Neural progenitor cell (in vitro differentiated cells): ENCODE results near the gene PKHD1. TPM values are rescaled to one million over a fixed set of nuclear protein-coding genes. Genes with fewer than 3 reads are reported as not detected.

Experiments used
- DNase-seq: peaks from one replicate; pipeline ENCODE4 v3.0.0-alpha.2; 2016; ENCODE audit warnings: low spot score
- H2AFZ ChIP-seq: fragments of 200-600 bp; sonication (generic); replicated peaks from 2 replicates; pipeline ENCODE4 v1.6.1; 2016; ENCODE audit warnings: antibody characterized with exemption
- H3F3A ChIP-seq: fragments of 200-600 bp; sonication (generic); 2 replicates; pipeline ENCODE4 v1.6.1; 2016; ENCODE audit warnings: antibody characterized with exemption, low read depth
- H3K27ac ChIP-seq: fragments of 200-600 bp; sonication (generic); 2 replicates; pipeline ENCODE4 v1.5.1; 2016; ENCODE audit warnings: mild to moderate bottlenecking
- H3K27me3 ChIP-seq: fragments of 200-600 bp; sonication (generic); 2 replicates; pipeline ENCODE4 v1.6.1; 2016; ENCODE audit warnings: mild to moderate bottlenecking, moderate library complexity
- H3K36me3 ChIP-seq: fragments of 200-600 bp; sonication (generic); 2 replicates; pipeline ENCODE4 v1.5.1; 2016
- H3K4me1 ChIP-seq: fragments of 200-600 bp; sonication (generic); 2 replicates; pipeline ENCODE4 v1.6.1; 2016; ENCODE audit warnings: mixed run types
- H3K4me2 ChIP-seq: fragments of 200-600 bp; sonication (generic); 2 replicates; pipeline ENCODE4 v1.6.1; 2016
- H3K4me3 ChIP-seq: fragments of 200-600 bp; sonication (generic); 2 replicates; pipeline ENCODE4 v1.5.1; 2016
- H3K79me2 ChIP-seq: fragments of 200-600 bp; sonication (generic); 2 replicates; pipeline ENCODE4 v1.6.1; 2016; ENCODE audit warnings: low read depth
- H3K9ac ChIP-seq: fragments of 200-600 bp; sonication (generic); 2 replicates; pipeline ENCODE4 v1.6.1; 2016
- H3K9me3 ChIP-seq: fragments of 200-600 bp; sonication (generic); 2 replicates; pipeline ENCODE4 v1.5.1; 2016; ENCODE audit warnings: low read depth
- H4K20me1 ChIP-seq: fragments of 200-600 bp; sonication (generic); 2 replicates; pipeline ENCODE4 v1.6.1; 2016; ENCODE audit warnings: low read depth
- H3K27ac Mint-ChIP-seq: 3 replicates; pipeline ENCODE4 v1.8.0; 2021; ENCODE audit warnings: mixed read lengths
- H3K27me3 Mint-ChIP-seq: 2 replicates; pipeline ENCODE4 v1.8.0; 2022; ENCODE audit warnings: low read depth, mild to moderate bottlenecking, inconsistent platforms, moderate library complexity, mixed read lengths; ENCODE audit not compliant: insufficient read depth
- H3K36me3 Mint-ChIP-seq: 3 replicates; pipeline ENCODE4 v1.8.0; 2021; ENCODE audit warnings: mixed read lengths
- H3K4me1 Mint-ChIP-seq: 3 replicates; pipeline ENCODE4 v1.8.0; 2021; ENCODE audit warnings: mixed read lengths
- H3K4me3 Mint-ChIP-seq: 3 replicates; pipeline ENCODE4 v1.8.0; 2021; ENCODE audit warnings: mild to moderate bottlenecking, moderate library complexity, mixed read lengths
- H3K9me3 Mint-ChIP-seq: 3 replicates; pipeline ENCODE4 v1.8.0; 2020; ENCODE audit warnings: mixed read lengths
- CTCF ChIP-seq: fragments of 200-600 bp; sonication (generic); IDR thresholded peaks from 2 replicates; pipeline ENCODE4 v1.5.1; 2017; ENCODE audit warnings: antibody characterized with exemption, mild to moderate bottlenecking
- EZH2 ChIP-seq: fragments of 200-600 bp; sonication (generic); IDR thresholded peaks from 2 replicates; pipeline ENCODE4 v1.6.1; 2017; ENCODE audit warnings: antibody characterized with exemption, mild to moderate bottlenecking, moderate library complexity
- EZH2phosphoT487 ChIP-seq: fragments of 200-600 bp; sonication (generic); IDR thresholded peaks from 2 replicates; pipeline ENCODE4 v1.6.1; 2017; ENCODE audit warnings: antibody characterized with exemption
- total RNA-seq: library from RNA; depleted of rRNA; stranded (reverse); fragments of >200 nt; gene quantifications from 2 replicates; pipeline ENCODE4 v1.2.3, GENCODE V29; 2015; ENCODE audit warnings: low replicate concordance

Gene PKHD1
- total RNA-seq, 1 donor from 2014 or later, result 0.04 TPM

GRCh38 chr6:51930602-51931001, 156.8 kb downstream of the PKHD1 start:
- no peaks in the 10 kb centered on the region for H3K4me1 Mint-ChIP-seq

GRCh38 chr6:51929934-51930574, 157.4 kb downstream of the PKHD1 start:
- Histone ChIP-seq H3F3A (no peaks in the 10 kb centered on the region), H3K36me3 (no peaks in the 10 kb centered on the region), H3K4me1 (no peaks in the 10 kb centered on the region), H2AFZ (no peak overlapping the region), H3K79me2 (no peaks in the 10 kb centered on the region), H3K27ac (no peak overlapping the region), H3K4me2 (no peak overlapping the region), H3K27me3 (no peaks in the 10 kb centered on the region), H3K9me3 (no peaks in the 10 kb centered on the region), H3K9ac (no peak overlapping the region), H4K20me1 (no peaks in the 10 kb centered on the region), H3K4me3 (no peak overlapping the region)
- H3K27me3 Mint-ChIP-seq, result peaks cover 2% of the 10 kb centered on the region
- H3K27ac Mint-ChIP-seq, result no peak overlapping the region
- H3K9me3 Mint-ChIP-seq, result no peaks in the 10 kb centered on the region
- no peaks in the 10 kb centered on the region for H3K4me1 Mint-ChIP-seq
- TF ChIP-seq CTCF (no peak), EZH2phosphoT487 (no peak), EZH2 (no peak)
- no peak for DNase-seq
- H3K36me3 Mint-ChIP-seq, result no peaks in the 10 kb centered on the region
- H3K4me3 Mint-ChIP-seq, result no peak overlapping the region

More at GRCh38 chr6:51930602-51931001, 156.8 kb downstream of the PKHD1 start:
- Histone ChIP-seq H3K79me2 (no peaks in the 10 kb centered on the region), H3F3A (no peaks in the 10 kb centered on the region), H2AFZ (no peak overlapping the region), H3K27ac (no peak overlapping the region), H3K4me2 (no peak overlapping the region), H3K4me3 (no peak overlapping the region), H3K27me3 (no peaks in the 10 kb centered on the region), H4K20me1 (no peaks in the 10 kb centered on the region), H3K9me3 (no peaks in the 10 kb centered on the region), H3K36me3 (no peaks in the 10 kb centered on the region), H3K9ac (no peak overlapping the region), H3K4me1 (no peaks in the 10 kb centered on the region)
- Mint-ChIP-seq H3K36me3 (no peaks in the 10 kb centered on the region), H3K9me3 (no peaks in the 10 kb centered on the region), H3K4me3 (no peak overlapping the region), H3K27ac (peak overlapping the region; percentile 40), H3K27me3 (peaks cover 2% of the 10 kb centered on the region)
- TF ChIP-seq EZH2 (no peak), CTCF (no peak), EZH2phosphoT487 (no peak)
- no peak for DNase-seq

- Mint-ChIP-seq H3K9me3 (no peaks in the 10 kb centered on the region), H3K4me1 (no peaks in the 10 kb centered on the region), H3K27ac (no peak overlapping the region), H3K36me3 (no peaks in the 10 kb centered on the region), H3K27me3 (peaks cover 3% of the 10 kb centered on the region), H3K4me3 (no peak overlapping the region)
- H3K27ac ChIP-seq, result no peak overlapping the region
- no peak overlapping the region for H3K9ac ChIP-seq
- no peak overlapping the region for H3K4me3 ChIP-seq
- no peaks in the 10 kb centered on the region for H3K4me1 ChIP-seq
- no peak overlapping the region for H3K4me2 ChIP-seq
- H3K79me2 ChIP-seq, result no peaks in the 10 kb centered on the region
- no peaks in the 10 kb centered on the region for H4K20me1 ChIP-seq
- no peak for TF ChIP-seq EZH2
- no peak for TF ChIP-seq CTCF
- no peak for TF ChIP-seq EZH2phosphoT487
- H3K9me3 ChIP-seq, result no peaks in the 10 kb centered on the region
- no peaks in the 10 kb centered on the region for H3K27me3 ChIP-seq
- no peaks in the 10 kb centered on the region for H3K36me3 ChIP-seq
- no peaks in the 10 kb centered on the region for H3F3A ChIP-seq
- no peak overlapping the region for H2AFZ ChIP-seq
- no peak for DNase-seq
Measured at GRCh38 chr6:51928320-51928719, 159.1 kb downstream of the PKHD1 start.
